ENCODE data around the gene ZNF652.
A peak's percentile ranks its signal among the peaks of the same experiment; 100 is the strongest.
"Not testable (repeated sequence)": the region's sequence is repeated elsewhere in the genome, so short reads cannot be mapped to it uniquely, and the experiment has no call there.

ZNF652 gene

DNA sequence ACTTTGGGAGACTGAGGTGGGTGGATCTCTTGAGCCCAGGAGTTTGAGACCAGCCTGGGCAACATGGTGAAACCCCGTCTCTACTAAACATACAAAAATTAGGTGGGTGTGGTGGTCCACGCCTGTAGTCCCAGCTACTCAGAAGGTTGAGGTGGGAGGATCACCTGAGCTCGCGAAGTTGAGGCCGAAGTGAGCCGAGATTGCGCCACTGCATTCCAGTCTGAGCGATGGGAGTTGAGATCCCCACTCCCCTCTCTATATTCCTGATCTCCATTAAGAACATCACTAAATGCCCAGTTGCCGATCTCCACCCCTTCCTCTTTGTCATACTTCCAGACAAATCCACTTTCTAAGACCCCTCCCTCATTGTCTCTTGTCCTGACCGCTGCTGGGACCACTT is 24.3 kb upstream of the ZNF652 start:
- no peak for DNase-seq

DNA sequence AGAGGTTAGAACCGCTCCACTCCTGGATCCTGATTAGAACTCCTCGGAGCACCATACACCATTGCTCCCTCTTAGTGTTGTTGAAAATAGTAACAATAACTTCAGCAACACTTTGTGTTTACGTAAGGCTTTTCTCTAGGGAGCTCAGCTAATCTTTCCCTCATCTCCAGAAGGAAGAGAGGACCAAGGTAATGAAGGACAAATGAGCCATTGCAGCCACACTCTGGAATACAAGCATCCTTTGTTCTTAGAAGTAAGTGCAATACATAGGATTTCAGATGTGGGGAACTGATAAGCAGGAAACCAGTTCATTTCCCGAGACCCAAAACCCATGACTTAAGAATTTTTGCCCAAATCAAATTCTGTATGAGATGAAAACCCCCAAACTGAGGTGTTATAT is 22.9 kb upstream of the ZNF652 start:
- DNase-seq, result no peak

- DNase-seq, result no peak
These were observed 21.0 kb upstream of the ZNF652 start for GRCh38 chr17:49383060-49383459.

DNA sequence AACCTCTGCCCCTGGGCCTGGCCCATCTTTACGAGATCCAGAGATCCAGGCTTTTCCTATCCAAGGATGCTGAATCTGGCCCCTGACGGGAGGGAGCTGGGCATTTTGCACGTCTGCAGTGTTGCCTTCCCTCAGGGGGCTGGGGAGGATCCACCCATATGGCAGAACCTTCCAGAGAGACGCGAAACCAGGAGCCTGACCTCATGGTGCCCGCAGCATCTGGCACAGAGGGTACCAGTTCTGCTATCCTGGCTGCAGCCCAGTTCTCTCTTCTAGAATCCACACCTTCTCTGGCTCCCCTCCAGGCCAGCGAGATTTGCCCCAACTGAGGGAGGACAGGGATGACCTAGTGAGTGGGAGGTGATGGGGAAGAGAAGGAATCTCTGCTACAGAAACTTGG is 20.5 kb upstream of the ZNF652 start:
- no peak for DNase-seq

- no peak for DNase-seq
These were observed 19.7 kb upstream of the ZNF652 start for GRCh38 chr17:49381793-49382192.

- no peak for DNase-seq
These were observed 19.0 kb upstream of the ZNF652 start for GRCh38 chr17:49381033-49381432.

DNA sequence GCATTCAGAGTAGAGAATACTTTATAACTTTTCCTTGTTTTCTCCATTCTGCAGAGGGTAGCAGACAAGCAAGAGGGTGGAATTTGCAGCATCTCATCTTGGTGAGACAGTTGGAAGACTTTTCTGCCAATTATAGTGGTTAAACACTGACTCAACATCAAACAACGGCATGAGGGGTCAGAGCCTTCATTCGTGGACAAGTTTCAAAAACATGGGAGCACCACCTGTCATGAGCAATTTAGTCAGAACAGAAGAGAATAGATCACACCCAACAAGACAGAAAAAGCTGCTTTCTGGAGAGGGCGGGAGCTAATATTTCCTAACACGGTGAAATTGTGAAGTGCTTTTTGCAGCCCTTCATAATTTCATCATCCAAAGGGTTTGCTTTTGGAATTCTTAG is 17.9 kb upstream of the ZNF652 start:
- DNase-seq, result no peak

- no peak for DNase-seq
These were observed 16.3 kb upstream of the ZNF652 start for GRCh38 chr17:49378311-49378710.

GRCh38 chr17:49375544-49375943 is 13.5 kb upstream of the ZNF652 start:
- DNase-seq, result no peak

DNA sequence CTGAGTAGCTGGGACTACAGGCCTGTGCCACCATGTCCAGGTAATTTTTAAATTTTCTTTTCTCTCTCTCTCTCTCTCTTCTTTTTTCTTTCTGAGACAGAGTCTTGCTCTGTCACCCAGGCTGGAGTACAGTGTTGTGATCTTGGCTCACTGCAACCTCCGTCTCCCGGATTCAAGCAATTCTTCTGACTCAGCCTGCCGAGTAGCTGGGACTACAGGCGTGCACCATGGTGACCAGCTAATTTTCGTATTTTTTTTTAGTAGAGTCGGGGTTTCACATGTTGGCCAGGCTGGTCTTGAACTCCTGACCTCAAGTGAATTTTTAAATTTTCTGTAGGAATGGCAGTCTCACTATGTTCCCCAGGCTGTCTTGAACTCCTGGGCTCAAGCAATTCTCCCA is 11.1 kb upstream of the ZNF652 start:
- DNase-seq, result no peak

- no peak for DNase-seq
These were observed 10.4 kb upstream of the ZNF652 start for GRCh38 chr17:49372425-49372824.

- no peak for DNase-seq
These were observed 9.2 kb upstream of the ZNF652 start for GRCh38 chr17:49370971-49371834.

GRCh38 chr17:49369760-49370159 is 7.7 kb upstream of the ZNF652 start:
- no peak for DNase-seq

- no peak for DNase-seq
These were observed 7.0 kb upstream of the ZNF652 start for GRCh38 chr17:49369089-49369488.

GRCh38 chr17:49365667-49366066 is 3.6 kb upstream of the ZNF652 start:
- no peak for DNase-seq

- DNase-seq, result not testable (repeated sequence)
These were observed 3.1 kb upstream of the ZNF652 start for GRCh38 chr17:49365126-49365525.

GRCh38 chr17:49364119-49364518 is 2.1 kb upstream of the ZNF652 start:
- DNase-seq, result no peak

DNA sequence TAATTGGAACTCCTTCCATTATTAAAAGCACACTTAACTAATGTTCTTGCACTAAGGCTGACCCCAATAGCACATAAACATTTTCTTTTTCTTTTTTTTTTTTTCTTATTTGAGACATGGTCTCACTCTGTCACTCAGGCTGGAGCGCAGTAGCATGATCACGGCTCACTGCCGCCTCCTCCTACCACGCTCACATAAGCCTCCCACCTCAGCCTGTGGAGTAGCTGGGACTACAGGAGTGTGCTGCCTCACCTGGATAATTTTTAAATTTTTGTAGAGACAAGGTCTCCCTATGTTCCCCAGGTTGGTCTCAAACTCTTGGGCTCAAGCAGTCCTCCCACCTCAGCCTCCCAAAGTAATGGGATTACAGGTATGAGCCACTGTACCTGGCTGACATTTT is 1.2 kb upstream of the ZNF652 start:
- no peak for DNase-seq

DNA sequence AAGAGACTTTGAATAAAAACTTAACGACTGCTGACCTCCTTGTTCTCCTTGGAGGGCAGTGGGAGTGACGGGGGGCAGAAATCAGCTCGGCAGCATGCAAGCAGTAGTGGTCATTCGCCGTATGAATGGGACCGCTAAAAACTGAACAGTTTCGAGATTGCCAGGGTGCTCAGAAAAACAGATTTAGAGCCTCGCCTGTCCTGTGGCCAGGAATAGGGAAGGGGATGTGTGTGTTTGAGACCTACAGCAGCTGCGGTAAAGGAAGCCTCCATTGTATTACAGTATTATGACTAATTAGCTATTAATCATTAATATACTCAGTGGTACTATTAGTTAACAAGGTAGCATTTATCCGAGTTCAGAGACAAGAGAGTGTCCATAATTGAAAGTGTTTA is 670 bp upstream of the ZNF652 start:
- no peak for DNase-seq

DNA sequence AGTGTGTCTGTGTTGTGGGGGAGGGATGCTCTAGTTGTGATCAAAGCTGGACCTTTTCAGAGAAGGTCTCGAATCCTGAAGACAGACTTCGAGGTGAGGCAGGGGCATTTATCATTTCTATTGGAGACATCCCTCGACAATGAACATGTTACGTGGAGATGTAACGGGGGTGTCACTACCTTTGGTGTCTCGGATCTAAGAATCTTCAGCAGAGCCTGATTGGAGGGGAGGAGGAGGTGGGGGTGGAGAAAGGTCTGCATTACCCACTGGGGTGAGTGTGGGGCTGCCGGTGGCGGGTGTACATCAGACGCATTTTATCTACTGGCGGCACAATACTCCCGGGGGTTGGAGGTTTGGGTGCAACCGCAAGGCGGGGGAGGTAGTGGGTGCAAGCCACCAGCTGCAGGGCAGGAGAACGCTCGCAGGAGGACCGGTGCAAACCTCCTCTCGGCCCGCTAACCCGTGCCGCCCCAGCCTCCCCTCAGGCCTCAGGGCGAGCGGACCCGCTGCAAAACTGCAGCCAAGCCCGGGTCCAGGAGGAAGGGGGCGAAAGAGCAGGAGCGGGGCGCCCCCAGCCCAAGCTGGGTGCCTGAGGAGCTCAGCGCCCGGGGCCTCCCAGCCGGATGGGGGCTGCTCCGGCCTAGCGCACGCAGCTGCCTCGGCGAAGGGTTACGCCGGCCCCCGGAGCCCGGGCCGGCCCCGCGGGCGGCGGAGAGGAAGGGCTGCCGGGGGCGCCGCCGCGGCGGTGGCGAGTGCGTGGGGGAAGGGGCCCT is 735 bp downstream of the ZNF652 start:
- peak; percentile 38 to 69 for DNase-seq

- peak in 1 of 2 experiments; percentile 23 for DNase-seq
These were observed 1.3 kb downstream of the ZNF652 start for GRCh38 chr17:49360796-49361128.

- peak in 1 of 2 experiments; percentile 17 for DNase-seq
These were observed 1.9 kb downstream of the ZNF652 start for GRCh38 chr17:49359990-49360795.

- no peak for DNase-seq
These were observed 3.3 kb downstream of the ZNF652 start for GRCh38 chr17:49358641-49359247.

All from NCI-H2081 (cell line).